ENCODE measurements around the gene LSR.

LSR gene

GRCh38 chr19:35257113-35257461, 8.3 kb downstream of the LSR start:
- Histone ChIP-seq H3K4me3 (ENCODE audit: low read depth, low read length) (no peak overlapping the region), H3K36me3 (no peaks in the 10 kb centered on the region), H3K9me3 (no peaks in the 10 kb centered on the region), H3K4me1 (no peaks in the 10 kb centered on the region), H3K27me3 (peaks cover 2% of the 10 kb centered on the region)
- TF ChIP-seq, protein P1, sequence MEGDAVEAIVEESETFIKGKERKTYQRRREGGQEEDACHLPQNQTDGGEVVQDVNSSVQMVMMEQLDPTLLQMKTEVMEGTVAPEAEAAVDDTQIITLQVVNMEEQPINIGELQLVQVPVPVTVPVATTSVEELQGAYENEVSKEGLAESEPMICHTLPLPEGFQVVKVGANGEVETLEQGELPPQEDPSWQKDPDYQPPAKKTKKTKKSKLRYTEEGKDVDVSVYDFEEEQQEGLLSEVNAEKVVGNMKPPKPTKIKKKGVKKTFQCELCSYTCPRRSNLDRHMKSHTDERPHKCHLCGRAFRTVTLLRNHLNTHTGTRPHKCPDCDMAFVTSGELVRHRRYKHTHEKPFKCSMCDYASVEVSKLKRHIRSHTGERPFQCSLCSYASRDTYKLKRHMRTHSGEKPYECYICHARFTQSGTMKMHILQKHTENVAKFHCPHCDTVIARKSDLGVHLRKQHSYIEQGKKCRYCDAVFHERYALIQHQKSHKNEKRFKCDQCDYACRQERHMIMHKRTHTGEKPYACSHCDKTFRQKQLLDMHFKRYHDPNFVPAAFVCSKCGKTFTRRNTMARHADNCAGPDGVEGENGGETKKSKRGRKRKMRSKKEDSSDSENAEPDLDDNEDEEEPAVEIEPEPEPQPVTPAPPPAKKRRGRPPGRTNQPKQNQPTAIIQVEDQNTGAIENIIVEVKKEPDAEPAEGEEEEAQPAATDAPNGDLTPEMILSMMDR (IDR thresholded peaks at IDR 0.05; ENCODE audit: low read depth, low read length) = no peak
- no peak for DNase-seq

DNA sequence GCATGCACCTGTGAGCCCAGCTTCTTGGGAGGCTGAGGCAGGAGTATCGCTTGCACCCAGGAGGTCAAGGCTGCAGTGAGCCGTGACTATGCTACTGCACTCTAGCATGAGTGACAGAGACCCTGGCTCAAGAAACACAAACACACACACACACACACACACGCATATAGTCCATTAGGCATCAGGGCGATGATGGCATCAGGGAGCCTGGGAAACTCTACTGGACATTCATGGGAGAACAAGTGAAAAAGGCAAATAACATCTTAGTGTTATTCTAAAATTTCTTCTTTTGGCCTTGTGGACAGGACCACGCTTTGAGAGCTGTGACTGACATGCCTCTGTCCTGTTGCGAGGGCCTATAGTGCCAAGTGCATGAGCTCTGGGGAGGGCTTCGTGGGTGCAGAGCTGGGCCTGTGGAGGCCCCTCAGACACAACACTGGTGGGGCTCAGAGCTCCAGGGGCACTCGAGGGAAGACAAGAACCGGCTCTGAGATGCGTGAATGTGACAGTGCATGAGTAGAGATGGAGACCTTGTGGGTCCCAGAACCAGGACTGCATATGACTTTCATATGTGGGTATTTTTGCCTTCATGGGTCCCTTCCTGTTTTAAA, 12.0 kb downstream of the LSR start:
- Histone ChIP-seq H3K27me3 (peaks cover 12% of the 10 kb centered on the region), H3K36me3 (no peaks in the 10 kb centered on the region), H3K4me1 (no peaks in the 10 kb centered on the region), H3K9me3 (no peaks in the 10 kb centered on the region), H3K4me3 (ENCODE audit: low read depth, low read length) (no peak overlapping the region)
- DNase-seq = no peak
- TF ChIP-seq, protein P1 (IDR thresholded peaks at IDR 0.05; ENCODE audit: low read depth, low read length) = no peak

GRCh38 chr19:35261356-35262100, 12.7 kb downstream of the LSR start:
- Histone ChIP-seq H3K9me3 (no peaks in the 10 kb centered on the region), H3K4me3 (ENCODE audit: low read depth, low read length) (no peak overlapping the region), H3K36me3 (no peaks in the 10 kb centered on the region), H3K27me3 (peaks cover 12% of the 10 kb centered on the region), H3K4me1 (no peaks in the 10 kb centered on the region)
- DNase-seq = no peak
- TF ChIP-seq, protein P1 (IDR thresholded peaks at IDR 0.05; ENCODE audit: low read depth, low read length) = no peak

GRCh38 chr19:35262101-35262761, 13.4 kb downstream of the LSR start:
- H3K36me3 ChIP-seq = no peaks in the 10 kb centered on the region
- TF ChIP-seq, protein P1 (IDR thresholded peaks at IDR 0.05; ENCODE audit: low read depth, low read length) = no peak
- H3K4me3 ChIP-seq (ENCODE audit: low read depth, low read length) = no peak overlapping the region
- no peak for DNase-seq
- no peaks in the 10 kb centered on the region for H3K9me3 ChIP-seq
- peaks cover 12% of the 10 kb centered on the region for H3K27me3 ChIP-seq
- no peaks in the 10 kb centered on the region for H3K4me1 ChIP-seq

DNA sequence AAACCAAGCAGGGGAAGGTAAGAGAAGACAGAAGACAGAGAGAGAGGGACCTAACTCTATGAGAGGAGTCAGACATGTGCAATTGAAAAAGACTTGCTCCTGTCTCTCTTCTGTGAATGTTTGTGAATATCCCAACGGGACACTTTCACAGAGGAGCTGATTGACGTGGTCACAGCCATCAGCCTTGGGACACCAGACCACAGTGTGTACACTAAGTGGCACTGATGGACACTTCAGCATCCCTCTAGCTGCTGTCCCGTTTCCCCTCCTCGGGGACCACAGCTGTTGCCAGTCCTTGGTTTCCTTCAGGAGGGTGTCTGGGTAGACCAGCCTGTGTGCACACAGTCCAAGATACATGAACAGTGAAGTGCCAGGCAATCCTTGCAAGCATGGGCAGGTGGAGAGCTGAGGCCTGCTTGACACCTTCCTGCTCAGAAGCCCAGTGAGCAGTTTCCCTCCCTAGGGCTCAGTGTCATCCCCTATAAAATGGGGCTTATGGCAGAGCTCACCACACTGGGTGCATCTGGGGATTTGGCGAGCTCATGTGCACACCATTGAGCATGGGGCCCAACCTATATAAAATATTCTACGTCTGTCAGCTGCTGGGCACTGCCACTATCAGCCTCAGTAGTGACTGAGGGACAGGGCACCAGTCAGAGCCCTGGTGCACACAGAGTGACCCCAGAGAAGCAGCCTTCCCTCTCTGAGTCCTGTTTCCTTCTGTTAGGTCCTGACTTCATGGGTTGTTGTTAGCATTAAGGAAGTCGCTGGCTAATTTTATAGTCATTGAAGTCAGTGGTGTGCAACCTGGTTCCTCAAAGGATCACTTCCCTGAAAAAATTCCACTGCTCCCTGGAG, 15.7 kb downstream of the LSR start:
- no peaks in the 10 kb centered on the region for H3K9me3 ChIP-seq
- H3K36me3 ChIP-seq = no peaks in the 10 kb centered on the region
- no peak for DNase-seq
- H3K4me3 ChIP-seq (ENCODE audit: low read depth, low read length) = no peak overlapping the region
- H3K27me3 ChIP-seq = peaks cover 12% of the 10 kb centered on the region
- no peaks in the 10 kb centered on the region for H3K4me1 ChIP-seq
- TF ChIP-seq, protein P1 (IDR thresholded peaks at IDR 0.05; ENCODE audit: low read depth, low read length) = no peak

All from BE2C (cell line).